Neuron (in vitro differentiated cells): Measurements from ENCODE around the gene NPIPB6.

Experiments used
- H2AFZ ChIP-seq: one replicate; pipeline ENCODE4 v1.6.1; 2013; ENCODE audit warnings: low read depth, mild to moderate bottlenecking, inconsistent platforms, low read length, moderate library complexity
- H3K27me3 ChIP-seq: one replicate; pipeline ENCODE4 v1.6.1; 2013; ENCODE audit warnings: low read length; ENCODE audit not compliant: insufficient read depth
- H3K36me3 ChIP-seq: one replicate; pipeline ENCODE4 v1.6.1; 2013; ENCODE audit warnings: low read length; ENCODE audit not compliant: insufficient read depth
- H3K4me1 ChIP-seq: one replicate; pipeline ENCODE4 v1.6.1; 2013; ENCODE audit warnings: low read length; ENCODE audit not compliant: insufficient read depth
- H3K4me3 ChIP-seq: 2 replicates; pipeline ENCODE4 v1.5.1; 2013; ENCODE audit warnings: mild to moderate bottlenecking, low read length, moderate library complexity
- H3K9me3 ChIP-seq: one replicate; pipeline ENCODE4 v1.6.1; 2013; ENCODE audit warnings: low read length

NPIPB6 gene

DNA sequence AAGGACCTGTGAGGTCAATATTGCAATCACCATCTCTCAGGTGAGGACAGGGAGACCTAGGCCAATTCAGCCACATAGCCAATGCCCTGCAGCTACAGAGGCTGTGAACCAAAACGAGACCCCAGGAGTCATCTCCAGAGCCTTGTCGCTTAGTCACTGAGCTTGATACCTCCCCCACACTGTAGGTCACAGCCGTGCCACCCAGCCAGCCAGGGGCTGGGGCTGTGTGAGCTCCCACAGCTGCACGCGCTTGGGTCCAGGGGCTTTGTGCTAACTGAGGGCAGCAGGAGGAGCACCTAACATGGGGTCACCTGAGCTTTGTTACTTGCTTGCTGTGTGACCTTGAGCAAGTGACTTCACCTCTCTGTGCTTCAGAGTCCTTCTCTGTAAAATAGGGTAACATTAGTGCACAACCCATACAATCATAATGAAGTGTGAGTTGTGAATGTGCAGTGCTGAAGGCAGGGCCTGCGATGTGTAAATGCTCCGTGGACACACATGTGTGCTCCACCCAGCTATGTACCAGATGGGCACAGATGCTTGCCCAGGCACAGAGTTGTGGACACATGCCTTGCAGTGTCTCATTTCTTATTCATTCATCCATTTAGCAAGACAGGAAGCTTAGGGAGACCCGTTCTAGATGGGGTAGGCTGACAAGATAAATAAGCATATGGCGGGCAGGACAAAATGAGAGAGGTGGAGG is 45.1 kb downstream of the NPIPB6 start:
- Histone ChIP-seq H3K9me3 (no peaks in the 10 kb centered on the region), H3K27me3 (no peaks in the 10 kb centered on the region), H3K4me3 (no peak overlapping the region), H2AFZ (no peak overlapping the region), H3K36me3 (peaks cover 34% of the 10 kb centered on the region), H3K4me1 (no peaks in the 10 kb centered on the region)

- H3K36me3 ChIP-seq: peaks cover 37% of the 10 kb centered on the region
- no peak overlapping the region for H3K4me3 ChIP-seq
- no peak overlapping the region for H2AFZ ChIP-seq
- no peaks in the 10 kb centered on the region for H3K27me3 ChIP-seq
- H3K9me3 ChIP-seq: no peaks in the 10 kb centered on the region
- no peaks in the 10 kb centered on the region for H3K4me1 ChIP-seq
These were observed 46.0 kb downstream of the NPIPB6 start for GRCh38 chr16:28317040-28317880.

GRCh38 chr16:28316054-28316453 is 47.3 kb downstream of the NPIPB6 start:
- Histone ChIP-seq H3K4me3 (no peak overlapping the region), H3K27me3 (no peaks in the 10 kb centered on the region), H2AFZ (no peak overlapping the region), H3K9me3 (no peaks in the 10 kb centered on the region), H3K4me1 (no peaks in the 10 kb centered on the region), H3K36me3 (peaks cover 43% of the 10 kb centered on the region)

GRCh38 chr16:28313587-28313986 is 49.7 kb downstream of the NPIPB6 start:
- H3K4me3 ChIP-seq: no peak overlapping the region
- no peaks in the 10 kb centered on the region for H3K27me3 ChIP-seq
- H3K36me3 ChIP-seq: peaks cover 48% of the 10 kb centered on the region
- no peaks in the 10 kb centered on the region for H3K4me1 ChIP-seq
- no peak overlapping the region for H2AFZ ChIP-seq
- no peaks in the 10 kb centered on the region for H3K9me3 ChIP-seq

DNA sequence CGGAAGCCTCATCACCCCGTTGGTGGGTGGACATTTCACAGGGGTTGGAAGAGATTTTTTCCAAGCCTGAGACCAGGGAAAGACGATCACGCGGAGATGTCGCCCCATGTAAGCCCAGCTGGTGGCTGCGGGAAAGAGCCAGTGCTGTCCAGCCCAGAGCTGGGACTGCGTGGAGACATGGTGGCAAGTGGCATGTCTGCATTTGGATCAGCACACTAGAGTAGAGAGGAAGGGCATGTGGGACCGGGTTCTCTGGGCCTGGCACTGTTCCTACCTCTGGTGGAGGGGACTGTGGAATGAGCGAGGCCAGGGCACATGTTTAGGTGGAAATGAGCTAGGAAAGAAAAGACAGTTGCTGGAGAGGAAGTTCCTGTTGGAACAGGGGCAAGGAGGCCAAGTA is 51.0 kb downstream of the NPIPB6 start:
- H3K36me3 ChIP-seq: peaks cover 43% of the 10 kb centered on the region

GRCh38 chr16:28311913-28312312 is 51.4 kb downstream of the NPIPB6 start:
- H3K4me3 ChIP-seq: no peak overlapping the region
- H3K4me1 ChIP-seq: no peaks in the 10 kb centered on the region
- H2AFZ ChIP-seq: no peak overlapping the region
- H3K36me3 ChIP-seq: peaks cover 45% of the 10 kb centered on the region
- no peaks in the 10 kb centered on the region for H3K27me3 ChIP-seq
- H3K9me3 ChIP-seq: no peaks in the 10 kb centered on the region

More for the DNA sequence above, 51.0 kb downstream of the NPIPB6 start:
- H3K9me3 ChIP-seq: no peaks in the 10 kb centered on the region
- H3K4me3 ChIP-seq: no peak overlapping the region
- no peaks in the 10 kb centered on the region for H3K27me3 ChIP-seq
- H3K4me1 ChIP-seq: no peaks in the 10 kb centered on the region
- no peak overlapping the region for H2AFZ ChIP-seq

GRCh38 chr16:28311413-28311812 is 51.9 kb downstream of the NPIPB6 start:
- Histone ChIP-seq H3K36me3 (peaks cover 48% of the 10 kb centered on the region), H3K4me3 (no peak overlapping the region), H3K4me1 (no peaks in the 10 kb centered on the region)

GRCh38 chr16:28310796-28311195 is 52.5 kb downstream of the NPIPB6 start:
- H3K36me3 ChIP-seq: peaks cover 48% of the 10 kb centered on the region
- H3K27me3 ChIP-seq: no peaks in the 10 kb centered on the region
- no peaks in the 10 kb centered on the region for H3K9me3 ChIP-seq
- no peaks in the 10 kb centered on the region for H3K4me1 ChIP-seq
- H2AFZ ChIP-seq: no peak overlapping the region
- H3K4me3 ChIP-seq: no peak overlapping the region

More at GRCh38 chr16:28311413-28311812, 51.9 kb downstream of the NPIPB6 start:
- Histone ChIP-seq H3K9me3 (no peaks in the 10 kb centered on the region), H3K27me3 (no peaks in the 10 kb centered on the region), H2AFZ (no peak overlapping the region)

- Histone ChIP-seq H3K4me3 (no peak overlapping the region), H3K27me3 (no peaks in the 10 kb centered on the region), H3K36me3 (peaks cover 49% of the 10 kb centered on the region)
These were observed 53.4 kb downstream of the NPIPB6 start for GRCh38 chr16:28309811-28310311.

GRCh38 chr16:28308794-28309584 is 54.3 kb downstream of the NPIPB6 start:
- peaks cover 50% of the 10 kb centered on the region for H3K36me3 ChIP-seq
- no peak overlapping the region for H2AFZ ChIP-seq
- no peak overlapping the region for H3K4me3 ChIP-seq
- no peaks in the 10 kb centered on the region for H3K9me3 ChIP-seq
- H3K27me3 ChIP-seq: no peaks in the 10 kb centered on the region
- no peaks in the 10 kb centered on the region for H3K4me1 ChIP-seq

More at GRCh38 chr16:28309811-28310311, 53.4 kb downstream of the NPIPB6 start:
- Histone ChIP-seq H3K9me3 (no peaks in the 10 kb centered on the region), H2AFZ (no peak overlapping the region), H3K4me1 (no peaks in the 10 kb centered on the region)

DNA sequence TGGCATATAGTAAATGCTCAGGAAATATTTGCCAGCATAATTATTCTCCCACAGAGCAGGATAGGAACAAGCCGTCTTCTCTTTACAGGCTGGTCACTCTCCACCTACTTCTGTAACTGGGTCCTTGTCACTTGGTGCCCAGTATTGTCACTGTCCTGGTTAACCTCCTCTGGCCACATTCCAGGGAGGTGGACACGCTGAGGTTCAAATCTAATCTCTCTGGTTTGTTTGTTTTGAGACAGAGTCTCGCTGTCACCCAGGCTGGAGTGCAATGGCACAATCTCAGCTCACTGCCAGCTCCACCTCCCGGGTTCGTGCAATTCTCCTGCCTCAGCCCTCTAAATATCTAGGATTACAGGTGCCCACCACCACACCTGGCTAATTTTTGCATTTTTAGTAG is 55.4 kb downstream of the NPIPB6 start:
- no peak overlapping the region for H2AFZ ChIP-seq
- no peaks in the 10 kb centered on the region for H3K9me3 ChIP-seq
- H3K4me1 ChIP-seq: no peaks in the 10 kb centered on the region
- H3K36me3 ChIP-seq: peaks cover 59% of the 10 kb centered on the region
- H3K27me3 ChIP-seq: no peaks in the 10 kb centered on the region
- no peak overlapping the region for H3K4me3 ChIP-seq

DNA sequence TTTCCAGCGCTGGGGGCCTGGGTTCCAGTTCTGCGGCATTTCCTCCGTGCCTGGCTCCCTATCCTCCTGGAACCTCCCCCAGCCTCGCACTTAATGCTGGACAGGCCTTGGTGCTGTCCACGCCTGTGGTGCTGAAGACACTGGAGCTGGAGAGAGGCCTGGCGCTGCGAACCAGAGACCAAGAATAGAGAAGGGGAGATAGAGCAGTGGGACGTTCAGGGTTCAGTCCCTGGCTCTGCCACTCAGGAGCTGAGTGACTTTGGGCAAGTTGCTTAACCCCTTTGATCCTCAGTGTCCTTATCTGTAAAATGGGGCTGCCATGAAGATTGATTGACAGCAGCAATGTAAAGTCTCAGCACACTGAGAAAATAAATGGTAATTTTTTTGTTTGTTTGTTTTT is 59.1 kb downstream of the NPIPB6 start:
- Histone ChIP-seq H3K36me3 (peaks cover 70% of the 10 kb centered on the region), H3K4me3 (no peak overlapping the region), H2AFZ (no peak overlapping the region), H3K9me3 (no peaks in the 10 kb centered on the region), H3K4me1 (no peaks in the 10 kb centered on the region), H3K27me3 (no peaks in the 10 kb centered on the region)

GRCh38 chr16:28303132-28303531 is 60.2 kb downstream of the NPIPB6 start:
- Histone ChIP-seq H3K9me3 (no peaks in the 10 kb centered on the region), H3K36me3 (peaks cover 69% of the 10 kb centered on the region), H3K4me3 (no peak overlapping the region), H2AFZ (no peak overlapping the region), H3K4me1 (no peaks in the 10 kb centered on the region), H3K27me3 (no peaks in the 10 kb centered on the region)
